GM23338 (cell line): ENCODE data around the gene CD86. TPM values are rescaled to one million over a fixed set of nuclear protein-coding genes. Genes with fewer than 3 reads are reported as not detected.
A peak's percentile ranks its signal among the peaks of the same experiment; 100 is the strongest.

Source experiments
- ATAC-seq: fragments of 200-7000 bp; cut with Tn5 transposase; 3 replicates; pipeline ENCODE4 v1.9.1; 2020
- DNase-seq: peaks from one replicate; pipeline ENCODE4 v3.0.0-alpha.2; 2015; ENCODE audit warnings: low spot score
- H2AFZ ChIP-seq: fragments of 200-600 bp; sonication (generic); 2 replicates; pipeline ENCODE4 v1.8.0; 2016; ENCODE audit warnings: antibody characterized with exemption, mild to moderate bottlenecking, moderate library complexity
- H3F3A ChIP-seq: fragments of 200-600 bp; sonication (generic); replicated peaks from 2 replicates; pipeline ENCODE4 v1.8.0; 2017; ENCODE audit warnings: antibody characterized with exemption, mixed run types, low read depth
- H3K27ac ChIP-seq: fragments of 200-600 bp; sonication (generic); 2 replicates; pipeline ENCODE4 v1.6.1; 2016; ENCODE audit warnings: low read depth
- H3K27me3 ChIP-seq: fragments of 200-600 bp; sonication (generic); 2 replicates; pipeline ENCODE4 v1.8.0; 2016; ENCODE audit warnings: mild to moderate bottlenecking, mixed run types, moderate library complexity; ENCODE audit not compliant: insufficient read depth
- H3K36me3 ChIP-seq: fragments of 200-600 bp; sonication (generic); 2 replicates; pipeline ENCODE4 v1.8.0; 2016; ENCODE audit warnings: mild to moderate bottlenecking; ENCODE audit not compliant: insufficient read depth
- H3K4me1 ChIP-seq: fragments of 200-600 bp; sonication (generic); 2 replicates; pipeline ENCODE4 v1.8.0; 2016; ENCODE audit warnings: mild to moderate bottlenecking, moderate library complexity; ENCODE audit not compliant: insufficient read depth
- H3K4me2 ChIP-seq: fragments of 200-600 bp; sonication (generic); 2 replicates; pipeline ENCODE4 v1.7.1; 2017; ENCODE audit warnings: mixed run types
- H3K4me3 ChIP-seq: fragments of 200-600 bp; sonication (generic); 2 replicates; pipeline ENCODE4 v1.6.1; 2016; ENCODE audit warnings: mixed run types
- H3K79me2 ChIP-seq: fragments of 200-600 bp; sonication (generic); replicated peaks from 2 replicates; pipeline ENCODE4 v1.8.0; 2017; ENCODE audit warnings: mild to moderate bottlenecking; ENCODE audit not compliant: insufficient read depth
- H3K9me2 ChIP-seq: fragments of 200-600 bp; sonication (generic); 2 replicates; pipeline ENCODE4 v1.8.0; 2017; ENCODE audit not compliant: insufficient read depth
- H4K20me1 ChIP-seq: fragments of 200-600 bp; sonication (generic); replicated peaks from 2 replicates; pipeline ENCODE4 v1.8.0; 2017; ENCODE audit warnings: mild to moderate bottlenecking; ENCODE audit not compliant: insufficient read depth
- H3K27ac Mint-ChIP-seq: 2 replicates; pipeline ENCODE4 v1.8.0; 2020; ENCODE audit warnings: inconsistent platforms, mild to moderate bottlenecking, moderate library complexity, mixed read lengths
- H3K27me3 Mint-ChIP-seq: 3 replicates; pipeline ENCODE4 v1.8.0; 2022; ENCODE audit warnings: low read depth, mild to moderate bottlenecking, moderate library complexity, mixed read lengths, inconsistent platforms; ENCODE audit not compliant: insufficient read depth, poor library complexity
- H3K36me3 Mint-ChIP-seq: 3 replicates; pipeline ENCODE4 v1.8.0; 2021; ENCODE audit warnings: low read depth, mild to moderate bottlenecking, inconsistent platforms, moderate library complexity, mixed read lengths
- H3K4me1 Mint-ChIP-seq: 3 replicates; pipeline ENCODE4 v1.8.0; 2020; ENCODE audit warnings: mild to moderate bottlenecking, inconsistent platforms, mixed read lengths
- H3K4me3 Mint-ChIP-seq: 3 replicates; pipeline ENCODE4 v1.8.0; 2021; ENCODE audit warnings: moderate library complexity, mild to moderate bottlenecking, inconsistent platforms, mixed read lengths
- H3K9me3 Mint-ChIP-seq: 3 replicates; pipeline ENCODE4 v1.8.0; 2020; ENCODE audit warnings: moderate library complexity, mild to moderate bottlenecking, inconsistent platforms, mixed read lengths
- CREB1 ChIP-seq: fragments of 250-450 bp; sonication (Bioruptor Pico); IDR thresholded peaks from 2 replicates; pipeline ENCODE4 v1.5.0; 2020; ENCODE audit warnings: low read depth, mild to moderate bottlenecking, moderate library complexity
- EZH2 ChIP-seq: fragments of 200-600 bp; sonication (generic); IDR thresholded peaks from one replicate; pipeline ENCODE4 v1.8.0; 2017; ENCODE audit warnings: antibody characterized with exemption, mild to moderate bottlenecking, low read depth; ENCODE audit not compliant: unreplicated experiment
- EZH2phosphoT487 ChIP-seq: fragments of 200-600 bp; sonication (generic); IDR thresholded peaks from one replicate; pipeline ENCODE4 v1.8.1; 2018; ENCODE audit warnings: antibody characterized with exemption; ENCODE audit not compliant: unreplicated experiment
- JUNB ChIP-seq: IDR thresholded peaks from one replicate; pipeline ENCODE4 v1.6.1; 2016; ENCODE audit warnings: antibody characterized with exemption; ENCODE audit not compliant: unreplicated experiment
- NANOG ChIP-seq: IDR thresholded peaks from 2 replicates; pipeline ENCODE4 v1.6.1; 2016; ENCODE audit warnings: antibody characterized with exemption, borderline replicate concordance
- POLR2AphosphoS5 ChIP-seq: IDR thresholded peaks from 2 replicates; pipeline ENCODE4 v1.6.1; 2016; ENCODE audit warnings: antibody characterized with exemption, low read depth
- REST ChIP-seq: IDR thresholded peaks from one replicate; pipeline ENCODE4 v1.6.1; 2018; ENCODE audit warnings: antibody characterized with exemption; ENCODE audit not compliant: unreplicated experiment
- STAT1 ChIP-seq: IDR thresholded peaks from one replicate; pipeline ENCODE4 v1.6.1; 2016; ENCODE audit warnings: antibody characterized with exemption; ENCODE audit not compliant: unreplicated experiment
- ZNF114 ChIP-seq: fragments of 250-450 bp; sonication (Bioruptor Pico); IDR thresholded peaks from 2 replicates; pipeline ENCODE4 v1.5.0; 2020; ENCODE audit warnings: mild to moderate bottlenecking, moderate library complexity
- ZNF331 ChIP-seq: fragments of 250-450 bp; sonication (Bioruptor Pico); IDR thresholded peaks from 2 replicates; pipeline ENCODE4 v1.5.0; 2020; ENCODE audit warnings: low read depth, mild to moderate bottlenecking, moderate library complexity
- ZNF462 ChIP-seq: fragments of 250-450 bp; sonication (Bioruptor Pico); IDR thresholded peaks from 2 replicates; pipeline ENCODE4 v1.5.0; 2020; ENCODE audit warnings: mild to moderate bottlenecking, moderate library complexity
- polyA plus RNA-seq: library from polyadenylated mRNA; unstranded; fragments of >200 nt; fragmentation: Nextera tagmentation; extraction: Ambion mirVana; gene quantifications from 2 replicates; pipeline ENCODE4 v1.2.1, GENCODE V29; 2016
- total RNA-seq: library from RNA; depleted of rRNA; stranded (reverse); fragments of >200 nt; shearing (Covaris generic); gene quantifications from 2 replicates; pipeline ENCODE4 v1.2.3, GENCODE V29; 2014
- TF ChIP-seq, protein P1 (sequence below), 2 experiments: fragments of 200-600 bp in 1 of 2; sonication (generic) in 1 of 2; conservative IDR thresholded peaks; 2 replicates each; pipeline versions ENCODE4 v1.5.1 to v1.6.1; 2016 to 2017; ENCODE audit warnings: antibody characterized with exemption in 2 of 2, low read depth in 2 of 2, mild to moderate bottlenecking in 2 of 2, moderate library complexity in 1 of 2
- TF ChIP-seq, protein P2 (sequence below): IDR thresholded peaks from 2 replicates; pipeline ENCODE4 v1.6.1; 2016; ENCODE audit warnings: antibody characterized with exemption

The CD86 gene
- total and polyA plus RNA-seq, 2 experiments from 2014 or later: 0.97 TPM; not detected in 1

GRCh38 chr3:122067588-122068240 lies 12.6 kb downstream of the CD86 start:
- H3K27me3 ChIP-seq: no peaks in the 10 kb centered on the region
- Mint-ChIP-seq H3K4me1 (peaks cover 7% of the 10 kb centered on the region), H3K4me3 (no peak overlapping the region), H3K27ac (no peak overlapping the region), H3K27me3 (no peaks in the 10 kb centered on the region), H3K9me3 (no peaks in the 10 kb centered on the region), H3K36me3 (no peaks in the 10 kb centered on the region)
- ATAC-seq (no peak), DNase-seq (no peak)
- H3K27ac ChIP-seq: no peak overlapping the region
- no peaks in the 10 kb centered on the region for H3F3A ChIP-seq
- H3K4me1 ChIP-seq: peaks cover 12% of the 10 kb centered on the region
- 0 out of 2 replicates have a peak overlapping the region, but pooled peaks have one; percentile 15 for H3K4me2 ChIP-seq
- H3K4me3 ChIP-seq: no peak overlapping the region
- no peaks in the 10 kb centered on the region for H4K20me1 ChIP-seq
- no peaks in the 10 kb centered on the region for H3K79me2 ChIP-seq
- peaks cover 5% of the 10 kb centered on the region; the same call in 1 of the 2 replicates for H3K9me2 ChIP-seq
- peak overlapping the region; percentile 73 for H2AFZ ChIP-seq
- no peaks in the 10 kb centered on the region for H3K36me3 ChIP-seq
- TF ChIP-seq EZH2phosphoT487 (no peak), ZNF462 (CRISPR knock-in tag) (no peak), NANOG (no peak), CREB1 (CRISPR knock-in tag) (no peak), ZNF331 (CRISPR knock-in tag) (no peak), STAT1 (no peak), EZH2 (no peak), REST (no peak), ZNF114 (no peak), JUNB (no peak), POLR2AphosphoS5 (no peak)
- TF ChIP-seq, protein P1, sequence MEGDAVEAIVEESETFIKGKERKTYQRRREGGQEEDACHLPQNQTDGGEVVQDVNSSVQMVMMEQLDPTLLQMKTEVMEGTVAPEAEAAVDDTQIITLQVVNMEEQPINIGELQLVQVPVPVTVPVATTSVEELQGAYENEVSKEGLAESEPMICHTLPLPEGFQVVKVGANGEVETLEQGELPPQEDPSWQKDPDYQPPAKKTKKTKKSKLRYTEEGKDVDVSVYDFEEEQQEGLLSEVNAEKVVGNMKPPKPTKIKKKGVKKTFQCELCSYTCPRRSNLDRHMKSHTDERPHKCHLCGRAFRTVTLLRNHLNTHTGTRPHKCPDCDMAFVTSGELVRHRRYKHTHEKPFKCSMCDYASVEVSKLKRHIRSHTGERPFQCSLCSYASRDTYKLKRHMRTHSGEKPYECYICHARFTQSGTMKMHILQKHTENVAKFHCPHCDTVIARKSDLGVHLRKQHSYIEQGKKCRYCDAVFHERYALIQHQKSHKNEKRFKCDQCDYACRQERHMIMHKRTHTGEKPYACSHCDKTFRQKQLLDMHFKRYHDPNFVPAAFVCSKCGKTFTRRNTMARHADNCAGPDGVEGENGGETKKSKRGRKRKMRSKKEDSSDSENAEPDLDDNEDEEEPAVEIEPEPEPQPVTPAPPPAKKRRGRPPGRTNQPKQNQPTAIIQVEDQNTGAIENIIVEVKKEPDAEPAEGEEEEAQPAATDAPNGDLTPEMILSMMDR (conservative IDR thresholded peaks at IDR 0.05; ENCODE audit: low read depth in 2 of 2): no peak
- TF ChIP-seq, protein P2, sequence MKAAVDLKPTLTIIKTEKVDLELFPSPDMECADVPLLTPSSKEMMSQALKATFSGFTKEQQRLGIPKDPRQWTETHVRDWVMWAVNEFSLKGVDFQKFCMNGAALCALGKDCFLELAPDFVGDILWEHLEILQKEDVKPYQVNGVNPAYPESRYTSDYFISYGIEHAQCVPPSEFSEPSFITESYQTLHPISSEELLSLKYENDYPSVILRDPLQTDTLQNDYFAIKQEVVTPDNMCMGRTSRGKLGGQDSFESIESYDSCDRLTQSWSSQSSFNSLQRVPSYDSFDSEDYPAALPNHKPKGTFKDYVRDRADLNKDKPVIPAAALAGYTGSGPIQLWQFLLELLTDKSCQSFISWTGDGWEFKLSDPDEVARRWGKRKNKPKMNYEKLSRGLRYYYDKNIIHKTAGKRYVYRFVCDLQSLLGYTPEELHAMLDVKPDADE: no peak
